ENCODE measurements around the gene IL21R.
"Not testable (repeated sequence)": the region's sequence is repeated elsewhere in the genome, so short reads cannot be mapped to it uniquely, and the experiment has no call there.

IL21R gene

DNA sequence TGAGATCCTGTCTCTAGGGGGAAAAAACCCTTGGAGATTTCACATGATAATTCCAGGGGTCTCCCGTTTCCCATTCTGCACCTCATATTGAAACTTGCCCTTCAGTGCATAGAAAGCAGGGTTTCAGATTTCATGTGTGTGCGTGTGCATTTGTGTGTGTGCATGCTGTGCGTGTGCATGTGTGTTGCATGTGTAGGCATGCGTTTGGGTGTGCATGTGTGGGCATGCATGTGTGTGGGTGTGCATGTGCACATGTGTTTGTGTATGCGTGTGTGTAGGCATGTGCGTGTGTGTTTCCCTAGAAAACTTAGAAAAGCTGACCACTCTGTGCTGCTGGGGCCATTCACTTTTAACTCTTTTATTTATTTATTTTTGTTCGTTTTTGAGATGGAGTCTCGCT lies 40.0 kb downstream of the IL21R start:
- DNase-seq, result no peak

DNA sequence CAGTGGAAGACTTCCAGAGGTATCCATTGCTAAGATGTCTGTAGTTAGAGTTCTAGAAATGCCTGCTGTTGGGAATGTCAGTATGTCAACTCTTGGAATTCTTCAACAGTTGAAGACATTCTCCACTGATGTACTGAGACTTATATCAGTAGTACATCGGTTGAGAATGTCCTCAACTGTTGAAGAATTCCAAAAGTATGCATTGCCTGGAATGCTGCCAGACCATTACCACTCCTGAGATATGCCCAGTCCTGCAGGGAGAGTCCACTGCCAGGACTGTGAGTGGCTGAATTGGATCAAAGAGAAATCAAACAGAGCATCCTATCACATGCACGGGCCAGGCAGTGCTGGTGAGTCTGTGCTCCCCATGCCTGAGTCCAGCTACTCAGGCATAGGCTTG lies 42.0 kb downstream of the IL21R start:
- no peak for DNase-seq

DNA sequence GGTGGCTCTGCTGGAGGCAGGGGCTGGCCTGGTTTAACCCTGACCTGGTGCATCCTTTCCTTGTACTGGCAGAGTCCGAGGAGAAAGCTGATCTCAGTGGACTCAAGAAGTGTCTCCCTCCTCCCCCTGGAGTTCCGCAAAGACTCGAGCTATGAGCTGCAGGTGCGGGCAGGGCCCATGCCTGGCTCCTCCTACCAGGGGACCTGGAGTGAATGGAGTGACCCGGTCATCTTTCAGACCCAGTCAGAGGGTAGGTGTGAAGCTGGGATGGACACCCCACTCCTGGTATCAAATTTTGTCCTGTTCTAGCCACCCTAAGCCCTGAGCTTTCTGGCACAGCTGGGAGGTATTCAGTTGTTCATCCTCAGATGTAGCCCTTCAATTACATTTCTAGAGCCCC lies 42.5 kb downstream of the IL21R start:
- DNase-seq, result no peak

DNA sequence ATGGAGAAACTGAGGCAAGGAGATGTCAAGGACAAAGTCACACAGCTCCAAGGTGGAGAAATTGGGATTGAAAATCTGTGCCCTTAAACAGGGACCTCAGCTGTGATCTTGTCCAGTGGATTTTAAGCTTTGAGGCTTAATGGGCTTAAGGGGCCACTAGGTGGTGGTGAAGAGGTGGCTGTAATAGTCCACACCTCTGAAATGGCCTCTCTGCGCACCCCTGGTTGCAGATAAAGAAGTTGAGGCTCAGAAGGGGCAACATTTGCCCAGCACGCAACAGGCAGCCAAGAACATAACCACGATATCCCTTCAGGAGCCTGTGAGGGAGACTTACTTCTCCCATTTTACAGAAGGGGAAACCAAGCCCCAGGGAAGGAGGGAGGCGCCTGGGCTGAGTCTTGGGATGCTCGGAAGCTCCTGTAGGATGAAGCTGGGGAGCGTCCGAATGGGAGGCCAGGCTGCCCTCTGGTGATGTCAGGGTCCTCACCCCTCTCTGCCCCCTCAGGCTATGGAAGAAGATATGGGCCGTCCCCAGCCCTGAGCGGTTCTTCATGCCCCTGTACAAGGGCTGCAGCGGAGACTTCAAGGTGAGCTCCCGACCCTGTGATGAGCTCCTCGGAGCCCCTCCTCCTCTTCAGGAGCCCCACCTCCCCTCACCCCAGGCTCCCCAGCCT lies 43.7 kb downstream of the IL21R start:
- DNase-seq, result no peak

DNA sequence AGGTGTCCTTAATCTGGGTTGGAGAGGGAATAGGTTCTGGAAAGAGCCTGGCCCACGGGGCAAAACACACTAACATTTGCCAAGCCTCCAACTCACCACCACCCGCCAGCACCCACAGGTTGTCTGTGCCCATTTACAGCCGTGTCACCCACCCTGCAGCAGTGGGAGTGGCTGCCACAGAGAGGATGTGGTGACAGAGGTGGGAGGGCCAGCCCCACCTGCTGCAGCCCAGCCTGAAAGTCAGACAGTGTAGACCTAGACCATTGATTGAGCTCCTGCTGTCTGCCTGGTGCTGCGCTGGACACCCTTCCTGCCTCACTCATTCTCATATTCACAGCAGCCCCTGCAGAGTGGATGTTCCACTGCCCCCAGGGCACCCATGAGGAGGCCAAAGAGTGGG lies 44.7 kb downstream of the IL21R start:
- DNase-seq, result no peak

DNA sequence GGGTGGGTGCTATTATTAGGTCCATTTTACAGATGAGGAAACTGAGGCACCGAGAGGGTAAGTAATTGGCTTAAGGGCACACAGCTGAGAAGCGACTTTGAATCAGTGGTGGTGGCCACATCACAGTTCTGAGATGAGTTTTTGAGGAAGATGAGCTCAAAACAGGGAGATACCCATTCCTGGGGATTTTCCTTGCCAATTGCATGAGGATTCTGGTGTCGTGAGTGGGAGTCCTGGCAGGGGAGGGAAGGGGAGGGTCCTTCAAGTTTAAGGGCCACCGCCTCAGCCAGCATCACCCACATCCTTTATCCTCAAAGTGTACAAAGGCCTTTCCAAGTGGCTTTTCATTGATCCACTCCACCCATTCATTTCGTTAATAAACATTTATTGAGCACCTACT lies 45.3 kb downstream of the IL21R start:
- DNase-seq, result no peak

DNA sequence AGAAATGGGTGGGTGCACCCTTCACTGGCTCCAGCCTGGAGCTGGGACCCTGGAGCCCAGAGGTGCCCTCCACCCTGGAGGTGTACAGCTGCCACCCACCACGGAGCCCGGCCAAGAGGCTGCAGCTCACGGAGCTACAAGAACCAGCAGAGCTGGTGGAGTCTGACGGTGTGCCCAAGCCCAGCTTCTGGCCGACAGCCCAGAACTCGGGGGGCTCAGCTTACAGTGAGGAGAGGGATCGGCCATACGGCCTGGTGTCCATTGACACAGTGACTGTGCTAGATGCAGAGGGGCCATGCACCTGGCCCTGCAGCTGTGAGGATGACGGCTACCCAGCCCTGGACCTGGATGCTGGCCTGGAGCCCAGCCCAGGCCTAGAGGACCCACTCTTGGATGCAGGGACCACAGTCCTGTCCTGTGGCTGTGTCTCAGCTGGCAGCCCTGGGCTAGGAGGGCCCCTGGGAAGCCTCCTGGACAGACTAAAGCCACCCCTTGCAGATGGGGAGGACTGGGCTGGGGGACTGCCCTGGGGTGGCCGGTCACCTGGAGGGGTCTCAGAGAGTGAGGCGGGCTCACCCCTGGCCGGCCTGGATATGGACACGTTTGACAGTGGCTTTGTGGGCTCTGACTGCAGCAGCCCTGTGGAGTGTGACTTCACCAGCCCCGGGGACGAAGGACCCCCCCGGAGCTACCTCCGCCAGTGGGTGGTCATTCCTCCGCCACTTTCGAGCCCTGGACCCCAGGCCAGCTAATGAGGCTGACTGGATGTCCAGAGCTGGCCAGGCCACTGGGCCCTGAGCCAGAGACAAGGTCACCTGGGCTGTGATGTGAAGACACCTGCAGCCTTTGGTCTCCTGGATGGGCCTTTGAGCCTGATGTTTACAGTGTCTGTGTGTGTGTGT lies 46.8 kb downstream of the IL21R start:
- DNase-seq, result no peak

DNA sequence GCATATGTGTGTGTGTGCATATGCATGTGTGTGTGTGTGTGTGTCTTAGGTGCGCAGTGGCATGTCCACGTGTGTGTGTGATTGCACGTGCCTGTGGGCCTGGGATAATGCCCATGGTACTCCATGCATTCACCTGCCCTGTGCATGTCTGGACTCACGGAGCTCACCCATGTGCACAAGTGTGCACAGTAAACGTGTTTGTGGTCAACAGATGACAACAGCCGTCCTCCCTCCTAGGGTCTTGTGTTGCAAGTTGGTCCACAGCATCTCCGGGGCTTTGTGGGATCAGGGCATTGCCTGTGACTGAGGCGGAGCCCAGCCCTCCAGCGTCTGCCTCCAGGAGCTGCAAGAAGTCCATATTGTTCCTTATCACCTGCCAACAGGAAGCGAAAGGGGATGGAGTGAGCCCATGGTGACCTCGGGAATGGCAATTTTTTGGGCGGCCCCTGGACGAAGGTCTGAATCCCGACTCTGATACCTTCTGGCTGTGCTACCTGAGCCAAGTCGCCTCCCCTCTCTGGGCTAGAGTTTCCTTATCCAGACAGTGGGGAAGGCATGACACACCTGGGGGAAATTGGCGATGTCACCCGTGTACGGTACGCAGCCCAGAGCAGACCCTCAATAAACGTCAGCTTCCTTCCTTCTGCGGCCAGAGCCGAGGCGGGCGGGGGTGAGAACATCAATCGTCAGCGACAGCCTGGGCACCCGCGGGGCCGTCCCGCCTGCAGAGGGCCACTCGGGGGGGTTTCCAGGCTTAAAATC lies 47.6 kb downstream of the IL21R start:
- no peak for DNase-seq

DNA sequence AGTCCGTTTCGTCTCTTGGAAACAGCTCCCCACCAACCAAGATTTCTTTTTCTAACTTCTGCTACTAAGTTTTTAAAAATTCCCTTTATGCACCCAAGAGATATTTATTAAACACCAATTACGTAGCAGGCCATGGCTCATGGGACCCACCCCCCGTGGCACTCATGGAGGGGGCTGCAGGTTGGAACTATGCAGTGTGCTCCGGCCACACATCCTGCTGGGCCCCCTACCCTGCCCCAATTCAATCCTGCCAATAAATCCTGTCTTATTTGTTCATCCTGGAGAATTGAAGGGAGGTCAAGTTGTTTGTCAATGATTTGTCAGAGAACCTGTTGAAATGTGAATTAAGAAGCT lies 48.2 kb downstream of the IL21R start:
- DNase-seq, result no peak

DNA sequence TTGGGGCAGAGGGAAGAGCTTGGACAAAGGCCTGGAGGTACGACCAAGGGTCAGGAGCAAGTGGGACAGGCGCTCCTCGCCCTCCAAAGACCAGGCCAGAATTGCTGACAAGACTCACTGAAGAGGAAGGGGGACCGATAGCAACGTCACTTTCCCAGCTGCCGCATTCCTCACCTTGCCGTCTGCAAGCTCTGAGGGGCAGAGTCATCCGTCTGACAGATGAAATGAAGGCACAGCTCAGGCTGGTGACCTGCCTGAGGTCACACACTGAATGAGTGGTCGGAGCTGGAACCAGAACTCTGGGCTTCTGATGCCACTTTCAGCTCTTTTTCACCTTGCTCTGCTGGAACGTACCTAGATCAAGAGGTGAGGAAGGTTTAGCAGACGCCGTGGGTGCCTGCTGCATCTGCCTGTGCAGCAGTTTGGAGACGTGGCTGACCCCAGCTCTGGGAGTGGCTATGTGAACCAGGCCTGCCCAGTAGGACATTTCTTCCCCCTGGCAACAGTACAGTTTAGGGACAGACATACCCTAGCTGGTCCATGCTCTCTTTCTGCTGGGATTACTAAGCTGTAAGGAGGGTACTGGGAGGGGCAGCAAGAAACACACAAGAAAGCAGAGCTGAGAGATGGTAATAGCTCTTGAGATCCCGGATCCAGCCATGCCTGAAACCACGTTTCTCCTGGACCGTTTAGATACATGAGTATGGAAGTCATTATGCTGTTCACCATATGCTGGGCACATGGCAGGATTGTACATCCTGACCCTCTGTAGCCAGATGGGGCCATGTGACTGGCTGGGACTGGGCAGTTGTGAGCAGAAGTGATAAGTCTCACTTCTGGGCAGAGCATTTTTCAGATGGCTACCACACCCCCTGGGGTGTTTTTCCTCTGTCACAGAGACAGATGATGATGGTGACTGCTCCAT lies 50.9 kb downstream of the IL21R start:
- DNase-seq, result no peak

DNA sequence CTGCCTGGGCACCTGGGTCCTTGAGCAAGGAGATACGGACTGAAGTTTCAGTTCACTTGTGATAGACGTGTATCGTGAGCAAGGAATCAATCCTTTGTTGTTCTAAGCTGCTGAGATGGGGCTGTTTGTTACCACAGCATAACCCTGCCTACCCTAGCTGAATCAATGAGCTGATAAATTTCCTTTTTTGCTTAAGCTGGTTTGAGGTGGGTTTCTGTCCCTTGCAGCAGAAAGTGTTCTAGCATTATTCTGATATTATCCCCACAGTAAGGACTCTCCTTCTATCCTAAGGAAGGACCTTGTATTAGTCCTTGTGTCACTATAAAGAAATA lies 51.5 kb downstream of the IL21R start:
- no peak for DNase-seq

DNA sequence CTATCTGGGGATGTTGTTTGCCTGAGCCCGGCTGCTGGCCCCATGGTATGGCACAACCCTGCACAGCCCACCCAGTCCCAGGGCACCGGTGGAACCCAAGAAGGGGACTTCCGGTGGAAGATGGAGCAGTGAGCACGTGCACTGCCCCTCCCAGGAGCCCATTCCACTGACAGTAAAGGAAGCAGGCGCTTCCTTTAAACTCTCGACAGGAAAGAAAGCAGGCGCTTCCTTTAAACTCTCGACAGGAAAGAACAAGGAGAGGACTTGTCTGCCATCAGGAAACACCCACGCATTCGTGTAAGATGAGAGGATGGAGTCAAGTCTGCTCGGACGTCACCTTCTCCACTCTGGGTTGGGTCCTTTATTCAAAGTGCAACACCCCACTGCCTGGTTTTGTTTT lies 53.7 kb downstream of the IL21R start:
- no peak for DNase-seq

DNA sequence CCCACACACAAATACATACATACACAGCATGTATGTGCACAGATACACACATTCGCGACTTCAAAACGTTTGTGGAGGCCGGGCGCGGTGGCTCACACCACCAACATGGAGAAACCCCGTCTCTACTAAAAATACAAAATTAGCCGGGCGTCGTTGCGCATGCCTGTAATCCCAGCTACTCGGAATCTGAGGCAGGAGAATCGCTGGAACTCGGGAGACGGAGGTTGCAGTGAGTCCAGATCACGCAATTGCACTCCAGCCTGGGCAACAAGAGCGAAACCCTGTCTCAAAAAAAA lies 55.6 kb downstream of the IL21R start:
- not testable (repeated sequence) for DNase-seq

DNA sequence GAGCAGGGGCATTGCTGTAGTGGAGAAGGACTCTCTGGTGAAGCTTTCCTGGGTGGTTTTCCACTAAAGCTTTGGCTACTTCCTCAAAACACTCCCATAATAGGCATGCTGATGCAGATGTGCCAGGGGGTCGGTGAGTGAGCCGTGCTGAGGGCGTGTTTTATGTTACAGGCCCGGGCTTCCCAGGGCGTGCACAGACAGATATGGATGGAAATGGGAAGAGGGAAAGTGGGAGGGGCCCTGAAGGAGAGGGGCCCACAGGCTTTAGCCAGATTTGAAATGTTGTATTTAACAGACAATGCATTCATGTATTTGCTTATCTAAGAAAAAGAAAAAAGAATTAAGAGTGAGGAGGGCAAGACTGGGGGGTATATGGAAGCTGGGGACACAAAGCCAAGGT lies 56.3 kb downstream of the IL21R start:
- DNase-seq, result no peak

DNA sequence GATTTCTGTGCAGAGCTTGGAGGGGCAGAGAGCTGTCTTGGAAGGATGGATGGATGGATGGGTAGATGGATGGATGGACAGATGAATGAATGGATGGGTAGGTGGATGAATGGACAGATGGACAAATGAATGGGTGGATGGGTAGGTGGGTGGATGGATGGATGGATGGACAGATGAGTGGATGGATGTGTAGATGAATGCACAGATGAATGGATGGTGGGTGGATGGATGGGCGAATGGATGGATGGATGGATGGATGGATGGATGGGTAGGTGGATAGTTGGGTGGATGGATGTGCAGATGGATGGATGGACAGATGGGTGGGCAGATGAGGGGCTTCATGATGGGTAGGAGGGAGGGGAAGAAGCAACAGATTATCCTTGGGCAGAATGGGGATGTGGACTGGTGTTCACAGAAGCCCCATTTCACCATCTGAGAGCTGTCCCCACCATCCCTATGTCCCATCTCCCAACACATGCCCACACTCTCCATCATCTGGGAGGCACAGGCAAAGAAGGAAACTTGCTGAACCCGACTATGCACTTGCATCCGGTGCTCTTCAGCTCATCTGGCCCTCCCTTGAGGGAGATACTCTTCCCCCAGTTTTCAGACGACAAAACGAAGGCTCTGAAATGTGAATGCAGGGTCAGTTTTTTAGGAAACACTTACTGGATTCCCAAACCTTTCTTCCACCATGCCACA lies 57.2 kb downstream of the IL21R start:
- no peak for DNase-seq

DNA sequence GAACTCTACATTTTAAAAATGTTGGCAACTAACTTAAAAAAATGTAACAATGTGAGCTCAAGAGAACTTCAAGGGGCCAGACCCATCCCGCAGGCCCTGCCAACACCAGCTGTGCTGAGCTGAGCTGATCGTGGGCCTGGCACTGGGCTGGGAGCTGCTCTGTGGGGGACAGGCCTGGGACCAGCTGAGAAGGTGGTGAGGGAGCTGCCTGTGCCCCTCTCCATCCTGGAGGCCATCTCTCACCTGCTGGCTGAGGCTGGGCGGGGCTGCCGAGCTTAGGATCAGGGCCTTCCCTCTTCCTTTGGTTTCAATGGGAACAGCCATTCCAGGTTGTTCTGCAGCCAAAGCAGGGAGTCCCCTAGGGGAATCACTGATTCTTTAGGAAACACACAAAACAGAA lies 58.2 kb downstream of the IL21R start:
- DNase-seq, result no peak

DNA sequence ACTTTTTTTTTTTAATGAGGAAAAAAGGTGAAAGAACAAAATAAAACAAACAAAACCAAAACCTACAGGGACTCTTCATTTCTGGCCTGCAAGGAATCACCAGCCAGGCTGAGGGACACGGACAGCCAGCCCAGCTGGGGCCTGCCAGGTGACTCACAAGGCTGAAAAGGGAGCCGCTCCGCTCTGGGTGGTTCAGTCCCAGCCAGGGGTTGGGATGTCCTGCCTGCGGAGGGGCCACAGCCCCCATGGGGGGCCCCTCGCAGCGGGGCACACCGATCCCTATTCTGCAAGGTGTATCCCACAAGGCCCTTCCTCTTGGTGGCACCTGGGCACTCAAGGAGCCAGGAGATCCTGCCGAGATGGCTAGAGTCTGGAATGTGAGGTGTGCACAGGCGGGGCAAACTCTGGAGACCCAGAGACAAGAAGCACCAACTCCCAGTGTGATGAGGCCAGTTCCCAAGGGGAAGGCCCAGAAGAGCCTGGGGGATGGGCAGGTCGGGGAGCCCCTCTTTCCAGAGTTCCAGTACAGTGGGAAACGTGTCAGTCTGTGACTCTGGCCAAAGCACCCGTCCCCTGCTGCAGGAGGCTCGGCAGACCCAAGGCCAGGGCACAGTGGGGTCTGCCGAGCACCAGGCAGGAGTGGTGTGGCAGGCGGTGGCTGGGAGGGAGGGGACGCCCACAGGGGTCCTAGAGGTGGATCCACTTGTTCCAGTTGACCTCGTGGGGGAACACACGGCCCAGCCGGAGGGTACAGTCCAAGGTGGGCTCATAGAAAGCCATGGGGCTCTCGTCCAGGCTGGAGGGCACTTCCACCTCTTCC lies 58.9 kb downstream of the IL21R start:
- no peak for DNase-seq

DNA sequence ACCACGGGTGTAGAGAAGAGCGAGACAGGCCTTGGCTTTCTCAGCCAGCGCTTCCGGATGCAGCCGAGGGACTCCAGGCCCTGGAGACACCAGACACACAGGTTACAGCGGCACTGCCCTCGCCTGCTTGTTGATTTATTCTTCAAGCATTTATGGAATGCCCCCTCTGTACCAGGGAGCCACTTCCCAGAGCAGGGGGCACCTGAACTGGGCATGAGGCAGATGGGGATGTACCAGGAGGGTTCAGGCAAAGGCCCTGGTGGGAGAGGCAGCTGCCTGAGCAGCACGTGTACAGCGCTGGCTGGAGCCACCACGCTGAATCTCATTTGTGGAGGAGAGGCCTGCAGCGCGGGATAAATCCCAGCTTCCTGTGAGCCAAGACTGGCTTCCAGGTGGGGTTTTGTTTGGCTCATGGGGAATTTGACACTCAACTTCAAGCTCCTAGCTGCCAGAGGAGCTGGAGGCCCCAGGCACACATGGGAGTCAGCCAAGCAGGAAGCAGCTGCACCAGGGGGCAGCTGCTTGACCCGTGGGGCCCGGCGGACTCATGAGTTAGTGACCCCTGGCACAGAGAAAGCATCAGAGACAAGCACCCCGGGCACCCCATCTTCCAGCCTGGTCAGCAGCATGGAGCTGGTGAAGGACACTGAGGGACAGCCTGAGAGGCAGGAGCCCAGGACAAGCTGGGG lies 59.7 kb downstream of the IL21R start:
- no peak for DNase-seq

DNA sequence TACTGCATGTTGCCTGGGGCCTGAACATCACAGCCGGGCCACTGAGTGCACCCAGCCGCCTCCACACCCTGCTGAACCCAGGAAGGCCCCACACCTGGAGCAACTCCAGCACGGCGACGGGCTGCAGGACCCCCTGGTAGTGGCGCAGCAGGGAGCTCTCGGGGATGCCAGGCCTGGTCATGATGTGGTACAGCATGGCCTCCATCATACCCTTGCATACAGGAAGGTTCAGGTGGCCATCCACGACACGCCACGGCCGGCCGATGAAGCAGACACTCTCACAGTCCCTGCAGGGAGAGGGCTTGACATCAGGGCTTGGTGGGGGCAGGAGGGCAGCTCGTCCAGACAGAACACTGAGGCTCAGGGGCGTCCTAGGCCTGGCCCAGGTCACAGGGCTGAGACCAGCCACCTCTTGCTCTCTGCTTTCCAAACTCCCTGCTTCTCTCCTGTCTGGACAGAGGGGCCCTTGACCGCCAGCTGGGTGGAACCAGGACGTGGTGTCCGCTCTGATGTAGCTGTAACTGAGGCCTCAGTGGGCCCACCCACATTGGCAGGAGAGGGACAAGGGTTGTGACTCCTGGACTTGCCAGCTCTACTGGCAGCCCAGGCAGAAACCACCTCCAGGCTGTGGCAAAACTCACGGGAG lies 60.3 kb downstream of the IL21R start:
- DNase-seq, result no peak

All from nucleus accumbens (tissue), 56 donors.